HG03095 (cell line): ENCODE measurements around the gene PCDH17.

Experiments
- ATAC-seq: cut with Tn5 transposase; IDR thresholded peaks from one replicate; pipeline ENCODE4 v1.9.1; 2021; ENCODE audit warnings: moderate library complexity; ENCODE audit not compliant: unreplicated experiment

The PCDH17 gene

GRCh38 chr13:57726981-57727380 is 95.4 kb downstream of the PCDH17 start:
- ATAC-seq: no peak

DNA sequence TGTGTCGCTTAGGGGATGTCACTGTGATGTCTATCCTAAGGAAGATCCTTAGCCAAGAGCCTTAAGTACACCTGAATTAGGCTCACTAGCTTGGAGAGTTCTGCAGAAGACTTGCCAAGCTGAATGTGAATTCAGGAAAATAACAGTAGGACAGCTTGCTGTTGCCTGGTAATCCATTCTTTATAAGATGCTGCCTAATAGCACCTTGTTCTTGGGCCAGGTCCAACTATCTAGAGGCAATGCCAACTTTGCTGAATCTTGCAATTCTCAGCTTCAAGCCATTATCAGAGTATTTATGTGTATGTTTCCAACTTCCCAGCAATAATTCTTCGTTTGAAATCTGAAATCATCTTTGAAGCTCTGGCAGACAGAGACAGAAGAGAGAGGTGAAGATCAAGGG is 102.8 kb downstream of the PCDH17 start:
- ATAC-seq: no peak

GRCh38 chr13:57739089-57739488 is 107.5 kb downstream of the PCDH17 start:
- no peak for ATAC-seq

- no peak for ATAC-seq
Measured at GRCh38 chr13:57739543-57740190, 108.1 kb downstream of the PCDH17 start.

DNA sequence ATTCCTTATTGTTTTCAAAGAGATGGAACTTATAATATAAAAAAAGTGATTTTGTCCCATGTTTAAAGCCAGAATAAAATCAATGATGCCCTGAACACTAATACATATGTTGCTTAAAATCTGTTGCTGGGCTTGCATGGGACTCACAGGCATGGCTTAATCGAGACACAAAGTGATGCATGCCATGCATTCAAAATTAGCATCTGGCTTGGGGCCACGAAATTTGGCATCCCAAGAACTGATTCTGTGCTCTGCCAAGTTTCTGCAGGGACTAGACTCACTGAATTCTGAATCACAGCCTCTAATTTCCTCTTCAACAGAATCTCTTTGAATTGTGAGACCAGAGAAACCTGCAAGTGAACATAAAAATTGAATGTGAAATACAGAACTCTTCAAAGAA is 109.2 kb downstream of the PCDH17 start:
- ATAC-seq: no peak

DNA sequence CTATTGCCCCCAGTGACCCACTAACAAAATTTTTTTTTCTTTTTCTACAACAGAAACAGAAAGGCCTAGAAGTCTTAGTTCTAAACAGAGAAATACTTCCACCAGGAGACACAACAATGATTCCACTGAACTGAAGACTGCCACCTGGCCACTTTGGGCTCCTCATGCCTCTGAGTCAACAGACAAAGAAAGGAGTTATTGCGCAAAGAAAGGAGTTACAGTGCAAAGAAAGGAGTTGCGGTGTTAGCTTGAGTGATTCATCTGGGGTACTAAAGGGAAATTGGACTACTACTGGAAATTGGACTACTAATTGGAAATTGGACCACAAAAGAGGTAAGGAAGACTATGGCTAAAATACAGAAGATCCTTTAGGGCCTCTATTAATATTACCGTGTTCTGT is 116.6 kb downstream of the PCDH17 start:
- no peak for ATAC-seq

- ATAC-seq: no peak
Measured at GRCh38 chr13:57760951-57761350, 129.4 kb downstream of the PCDH17 start.

- ATAC-seq: no peak
Measured at GRCh38 chr13:57763689-57764088, 132.1 kb downstream of the PCDH17 start.
